IMR-90 (cell line): Measurements from ENCODE around the gene GABBR2.

Source experiments
- BHLHE40 ChIP-seq: fragments of 150-350 bp; IDR thresholded peaks from 2 replicates; pipeline ENCODE4 v1.6.1; 2016; ENCODE audit warnings: mild to moderate bottlenecking, low read depth, low read length
- CEBPB ChIP-seq: IDR thresholded peaks from 2 replicates; pipeline ENCODE4 v1.6.1; 2012; ENCODE audit warnings: low read depth, low read length, improper control_type of control experiment
- CHD1 ChIP-seq: IDR thresholded peaks from 2 replicates; pipeline ENCODE4 v1.6.1; 2012; ENCODE audit warnings: low read depth, low read length, improper control_type of control experiment
- CTCF ChIP-seq: conservative IDR thresholded peaks from 2 replicates; pipeline ENCODE4 v1.5.1; 2012; ENCODE audit warnings: mild to moderate bottlenecking, low read depth, low read length, improper control_type of control experiment
- ELK1 ChIP-seq: fragments of 150-350 bp; IDR thresholded peaks from 2 replicates; pipeline ENCODE4 v1.6.1; 2016; ENCODE audit warnings: low read depth, mild to moderate bottlenecking, low read length, moderate library complexity, borderline replicate concordance
- FOS ChIP-seq: fragments of 150-350 bp; IDR thresholded peaks from 2 replicates; pipeline ENCODE4 v1.6.1; 2016; ENCODE audit warnings: low read depth, low read length
- MAFK ChIP-seq: IDR thresholded peaks from 2 replicates; pipeline ENCODE4 v1.6.1; 2012; ENCODE audit warnings: low read depth, low read length, improper control_type of control experiment
- MAZ ChIP-seq: IDR thresholded peaks from 2 replicates; pipeline ENCODE4 v1.6.1; 2012; ENCODE audit warnings: low read depth, mild to moderate bottlenecking, low read length, improper control_type of control experiment, moderate library complexity, borderline replicate concordance
- MXI1 ChIP-seq: IDR thresholded peaks from 2 replicates; pipeline ENCODE4 v1.6.1; 2012; ENCODE audit warnings: low read depth, mild to moderate bottlenecking, low read length, moderate library complexity, borderline replicate concordance
- NFE2L2 ChIP-seq: fragments of 150-350 bp; IDR thresholded peaks from 2 replicates; pipeline ENCODE4 v1.6.1; 2016; ENCODE audit warnings: low read depth, mild to moderate bottlenecking, low read length
- POLR2A ChIP-seq: IDR thresholded peaks from 2 replicates; pipeline ENCODE4 v1.6.1; 2012; ENCODE audit warnings: mild to moderate bottlenecking, low read depth, low read length
- RAD21 ChIP-seq: IDR thresholded peaks from 2 replicates; pipeline ENCODE4 v1.6.1; 2012; ENCODE audit warnings: low read length, improper control_type of control experiment
- RFX5 ChIP-seq: IDR thresholded peaks from 2 replicates; pipeline ENCODE4 v1.8.0; 2012; ENCODE audit warnings: low read depth, mild to moderate bottlenecking, low read length, moderate library complexity
- USF2 ChIP-seq: fragments of 150-350 bp; IDR thresholded peaks from 2 replicates; pipeline ENCODE4 v1.6.1; 2017; ENCODE audit warnings: mild to moderate bottlenecking, antibody characterized with exemption, low read length, low read depth

GRCh38 chr9:98342820-98343210 lies 365.9 kb downstream of the GABBR2 start:
- TF ChIP-seq CTCF (no peak), MXI1 (no peak), POLR2A (no peak), RAD21 (no peak), RFX5 (no peak), MAFK (no peak), USF2 (no peak), CEBPB (no peak), FOS (no peak), MAZ (no peak), BHLHE40 (no peak), CHD1 (no peak), NFE2L2 (no peak), ELK1 (no peak)
